Dermis microvascular lymphatic vessel endothelial cell (primary cell): ENCODE results near the gene PPP1CA. TPM values are rescaled to one million over a fixed set of nuclear protein-coding genes. Genes with fewer than 3 reads are reported as not detected.

Experiments used
- DNase-seq, 2 donors: peaks; one replicate each; pipeline versions ENCODE4 v3.0.0 to v3.0.0-alpha.2; 2010; ENCODE audit warnings: low read depth in 2 of 2
- total RNA-seq: library from RNA; depleted of rRNA; stranded (reverse); fragments of >200 nt; gene quantifications from 2 replicates; pipeline ENCODE4 v1.2.1, GENCODE V29; 2014

Gene PPP1CA
- total RNA-seq, 1 donor from 2014 or later: 234 TPM

DNA sequence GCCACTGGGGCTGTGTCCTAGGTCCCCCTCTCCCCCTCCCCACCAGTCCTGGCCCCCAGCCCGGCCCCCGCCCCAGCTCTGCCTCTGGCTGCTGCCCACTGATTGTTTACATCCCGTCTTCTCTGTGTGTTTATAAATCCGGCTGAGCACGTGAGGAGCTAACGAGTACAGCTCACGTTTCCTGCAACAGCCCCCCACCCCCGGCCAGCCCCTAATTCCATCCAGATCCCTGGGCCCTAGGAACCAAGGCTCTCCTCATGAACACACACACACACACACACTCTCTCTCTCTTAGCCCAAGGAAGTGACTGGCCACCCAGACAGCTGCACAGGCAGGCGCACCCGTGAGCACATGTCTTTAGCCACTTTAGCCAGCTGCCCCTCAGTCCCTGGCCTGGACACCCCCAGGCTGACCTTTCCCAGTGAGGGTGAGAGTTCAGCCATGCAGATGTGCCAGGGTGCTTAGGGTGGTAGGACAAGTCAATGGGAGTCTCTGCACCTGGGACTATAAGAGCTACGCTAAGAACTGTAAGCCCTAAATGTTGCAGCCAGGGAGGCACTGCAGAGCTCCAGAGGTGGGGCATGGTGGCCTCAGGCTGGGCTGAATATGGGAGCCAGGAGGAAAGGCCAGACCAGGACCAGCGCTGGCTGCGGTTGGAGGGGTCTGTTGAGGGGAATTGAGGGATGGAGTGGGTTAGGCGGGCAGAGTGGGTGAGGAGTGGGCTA, 31.1 kb downstream of the PPP1CA start:
- DNase-seq: peak in 1 of 2 donors; percentile 36

DNA sequence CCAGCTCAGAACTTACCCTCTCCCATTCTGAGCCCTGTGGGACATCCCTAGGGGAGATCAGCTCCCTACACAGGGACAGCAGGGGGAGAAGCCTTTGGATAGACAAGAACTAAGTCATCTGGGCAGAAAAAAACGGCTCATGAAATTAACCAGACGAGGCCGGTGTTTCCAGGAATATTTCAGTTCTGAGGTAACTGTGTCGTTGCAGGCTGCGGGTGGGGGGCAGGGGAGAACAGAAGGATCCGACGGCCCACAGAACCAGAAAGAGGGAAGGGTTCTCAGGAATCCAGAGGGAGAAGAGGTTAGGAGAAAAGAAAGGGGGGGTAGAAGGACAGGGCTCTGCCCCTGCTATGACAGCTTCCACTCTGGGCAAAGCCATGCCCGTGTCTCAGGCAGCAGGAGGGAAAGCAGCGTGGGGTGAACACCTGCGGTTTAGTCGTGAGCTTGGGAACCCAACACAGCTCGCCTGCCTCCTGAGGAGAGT, 31.8 kb downstream of the PPP1CA start:
- no peak for DNase-seq

DNA sequence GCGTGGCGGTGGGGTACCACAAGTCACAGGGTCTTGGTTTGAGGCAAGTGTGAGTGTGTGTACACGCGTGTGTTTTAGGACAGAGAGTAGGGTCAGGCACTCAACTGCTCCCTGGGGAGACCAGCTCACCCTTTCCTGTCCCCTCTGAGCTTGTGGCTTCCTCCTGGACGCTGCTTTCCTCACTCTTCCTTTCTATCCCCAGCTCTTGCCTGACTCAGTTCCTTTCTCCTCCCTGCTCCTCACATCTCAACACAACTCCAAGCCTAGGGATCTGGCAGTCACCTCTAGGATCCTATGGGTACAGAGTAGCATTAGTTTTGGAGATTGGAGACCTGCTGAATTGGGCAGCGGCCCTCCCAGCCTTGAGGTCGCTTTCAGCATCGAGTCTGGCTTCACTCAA, 32.4 kb downstream of the PPP1CA start:
- no peak for DNase-seq

DNA sequence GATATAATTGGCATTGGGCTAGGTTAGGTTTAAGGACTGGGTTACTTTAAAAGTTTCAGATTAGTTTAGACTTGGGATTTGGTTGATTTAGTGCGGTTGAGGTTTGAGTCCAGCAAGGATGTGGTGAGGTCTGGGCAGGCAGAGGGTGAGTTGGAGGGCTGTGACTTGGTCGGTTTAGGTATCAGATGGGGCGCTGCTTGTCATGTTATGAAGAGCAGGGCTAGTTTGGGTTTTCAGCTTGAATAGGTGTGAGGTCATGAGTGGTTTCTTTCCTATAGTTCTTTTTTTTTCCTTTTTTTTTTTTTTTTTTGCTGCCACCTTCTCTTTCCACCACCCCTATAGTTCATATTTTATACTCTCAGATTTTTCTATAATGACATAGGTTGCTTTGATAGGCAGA, 33.0 kb downstream of the PPP1CA start:
- DNase-seq: no peak

DNA sequence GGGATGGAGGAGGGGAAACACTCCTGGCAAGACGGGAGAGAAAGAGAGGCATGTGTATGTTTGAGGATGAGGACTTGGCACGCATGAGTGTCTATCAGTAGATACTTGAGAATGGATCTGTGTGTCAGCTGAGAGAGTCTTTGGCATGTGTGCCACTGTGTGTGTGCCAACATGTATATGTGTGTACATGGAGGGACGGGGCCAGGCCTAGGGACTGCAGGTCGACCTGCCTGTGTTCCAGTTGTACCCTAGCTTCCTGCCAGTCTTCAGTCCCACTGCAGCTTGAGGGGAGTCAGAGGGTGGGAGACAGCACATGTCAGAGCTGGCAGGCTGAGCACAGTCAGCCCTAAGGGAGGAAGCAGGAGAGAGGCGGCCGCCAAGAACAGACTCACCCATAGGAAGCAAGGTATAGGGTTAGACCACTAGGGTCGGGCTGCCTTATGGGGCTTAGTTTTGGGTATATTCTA, 33.9 kb downstream of the PPP1CA start:
- no peak for DNase-seq

DNA sequence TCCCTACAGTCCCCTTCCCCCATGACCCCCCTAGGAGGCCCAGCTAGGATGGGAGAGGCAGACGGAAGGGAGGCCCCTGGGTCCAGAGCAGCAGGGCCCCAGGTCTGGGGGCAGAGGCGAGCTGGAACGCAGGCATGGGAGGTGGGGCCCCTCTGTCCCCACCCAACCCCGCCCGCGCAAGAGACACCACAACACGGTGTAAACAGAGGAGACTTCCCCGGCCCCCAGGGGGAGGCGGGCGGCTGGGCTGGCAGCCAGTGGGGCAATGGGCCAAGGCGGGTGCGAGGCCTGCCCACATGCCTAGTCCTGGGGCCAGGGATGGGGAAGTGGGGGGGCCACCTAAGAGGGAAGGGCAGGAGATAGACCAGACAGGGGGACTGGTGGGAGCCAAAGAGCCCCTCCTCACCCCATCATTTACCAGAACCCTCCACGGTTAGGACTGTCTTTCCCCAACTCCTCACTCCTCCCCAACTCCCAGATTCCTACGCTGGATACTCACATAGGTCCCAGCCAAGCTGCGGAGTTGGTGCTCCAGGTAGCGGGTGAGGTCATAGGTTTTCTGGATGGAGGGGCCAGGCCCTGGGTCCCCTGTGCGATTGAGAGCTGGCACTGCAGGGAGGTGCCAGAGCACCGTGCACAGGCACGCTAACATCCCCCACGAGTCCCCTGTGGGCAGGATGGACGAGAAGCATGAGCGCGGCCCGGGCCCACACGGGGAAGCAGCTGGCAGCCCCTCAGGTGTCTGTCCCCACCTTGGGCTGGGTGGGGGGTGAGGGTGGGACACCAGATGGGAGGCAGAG, 34.5 kb downstream of the PPP1CA start:
- no peak for DNase-seq

DNA sequence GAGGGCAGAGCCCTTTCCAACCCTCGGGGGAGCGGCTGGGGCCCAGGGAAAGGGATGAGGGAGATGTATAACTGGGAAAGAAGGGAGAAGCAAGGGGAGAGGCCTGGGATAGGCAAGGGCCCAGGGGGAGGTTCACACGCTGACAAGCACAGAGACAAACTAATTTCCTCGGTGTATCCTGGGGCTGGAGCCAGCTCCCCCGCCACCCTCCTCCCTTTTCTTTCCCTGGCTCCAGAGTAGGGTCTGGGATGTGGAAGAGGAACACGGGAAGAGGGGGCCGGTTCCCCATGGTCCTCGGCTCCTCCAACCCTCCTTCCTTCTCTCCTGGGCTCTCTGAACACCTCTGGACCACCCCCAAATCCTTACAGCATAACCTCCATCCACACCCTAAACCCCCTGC, 35.1 kb downstream of the PPP1CA start:
- no peak for DNase-seq

DNA sequence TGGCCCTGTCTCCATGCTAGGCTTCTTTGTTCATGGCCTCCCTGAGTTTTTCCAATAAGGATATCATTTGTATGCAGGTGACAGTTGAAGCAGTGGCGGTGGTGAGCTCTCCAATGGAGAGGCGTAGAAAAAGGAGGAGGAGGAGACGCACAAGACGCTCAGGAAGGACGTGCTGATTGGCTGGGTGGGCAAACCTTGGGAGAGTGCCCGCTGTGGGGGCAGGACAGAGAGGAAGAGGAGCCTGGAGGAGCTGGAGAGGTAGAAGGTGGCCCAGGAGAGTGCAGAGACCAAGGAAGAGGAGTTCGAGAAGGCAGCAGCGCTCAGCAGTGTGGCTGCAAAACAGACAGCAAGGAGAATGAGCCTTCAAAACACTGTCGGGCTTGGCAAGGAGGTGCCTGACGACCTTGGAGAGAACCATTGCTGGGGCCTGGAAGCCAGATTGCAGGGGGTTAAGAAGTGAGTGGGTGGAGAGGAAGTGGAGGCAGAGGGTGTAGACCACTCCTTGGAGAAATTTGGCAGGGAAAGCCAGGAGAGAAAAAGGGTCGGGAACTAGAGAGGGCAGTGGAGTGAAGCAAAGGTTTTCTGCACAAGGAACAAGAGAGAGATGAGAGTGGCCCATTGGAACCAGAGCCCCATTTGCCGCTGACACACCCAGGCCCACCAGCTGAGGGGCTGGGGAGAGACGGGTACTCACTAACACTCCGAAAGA, 35.8 kb downstream of the PPP1CA start:
- DNase-seq: no peak

DNA sequence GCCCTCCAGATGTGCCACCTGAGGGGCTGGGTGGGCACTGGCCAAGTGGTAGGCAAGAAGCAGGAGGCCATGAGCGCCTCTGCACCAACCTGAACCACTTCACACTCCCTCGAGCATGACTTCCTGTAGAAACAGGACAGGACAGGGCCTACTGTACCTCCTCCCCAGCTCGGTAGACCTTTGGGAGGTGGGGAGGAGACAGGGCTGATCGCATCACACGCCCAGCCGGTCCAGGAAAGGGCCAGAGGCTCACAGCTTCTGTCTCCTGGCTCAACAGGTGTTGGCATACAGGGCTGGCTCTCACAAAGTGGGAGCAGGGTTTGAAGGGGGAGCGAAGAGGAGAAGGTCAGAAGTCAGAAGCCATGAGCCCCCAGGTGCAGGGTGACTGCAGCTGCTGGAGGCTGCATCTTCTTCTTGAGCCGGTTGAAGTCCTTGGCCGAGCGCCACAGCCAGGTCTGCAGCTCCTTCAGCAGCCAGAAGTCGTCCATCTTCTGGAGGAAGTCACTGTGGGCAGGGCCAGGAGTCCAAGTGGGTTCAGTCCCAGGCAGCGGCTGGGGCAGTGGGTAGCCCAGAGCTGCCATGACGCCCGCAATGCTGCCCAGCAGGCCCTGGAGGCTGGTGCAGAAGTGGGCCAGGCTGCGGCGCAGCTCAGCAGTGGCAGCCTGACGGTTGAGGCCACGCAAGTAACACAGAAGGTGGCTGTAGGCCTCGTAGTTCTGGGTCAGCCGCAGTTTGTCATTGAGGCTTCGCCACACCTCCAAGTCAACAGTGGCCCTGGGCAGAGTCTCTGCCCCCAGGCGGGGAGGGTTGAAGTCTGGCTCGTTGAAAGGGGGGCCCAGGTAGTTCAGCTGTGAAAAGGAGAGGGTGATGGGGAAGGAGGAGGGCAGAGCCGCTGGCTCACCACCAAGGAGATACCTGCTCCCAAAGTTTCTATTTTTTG, 36.6 kb downstream of the PPP1CA start:
- DNase-seq: no peak

DNA sequence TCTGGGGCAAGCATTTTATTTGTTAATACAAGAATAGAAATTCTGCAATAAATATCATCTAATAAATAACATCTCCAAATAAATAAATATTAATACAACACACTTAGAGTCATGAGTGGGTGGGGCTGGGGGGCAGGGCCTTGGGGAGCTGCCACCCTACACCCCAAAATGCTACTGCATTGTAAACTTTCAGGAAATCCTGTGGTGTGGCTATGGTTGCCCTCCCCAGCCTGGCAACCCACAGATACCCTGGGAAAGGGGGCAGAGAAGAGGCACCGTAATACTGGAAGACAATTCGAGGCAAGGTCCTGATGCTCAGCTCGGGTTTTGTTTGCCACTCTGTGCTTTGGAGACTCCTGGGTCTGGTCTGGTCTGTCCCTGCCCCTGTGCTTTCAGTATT, 37.5 kb downstream of the PPP1CA start:
- no peak for DNase-seq

DNA sequence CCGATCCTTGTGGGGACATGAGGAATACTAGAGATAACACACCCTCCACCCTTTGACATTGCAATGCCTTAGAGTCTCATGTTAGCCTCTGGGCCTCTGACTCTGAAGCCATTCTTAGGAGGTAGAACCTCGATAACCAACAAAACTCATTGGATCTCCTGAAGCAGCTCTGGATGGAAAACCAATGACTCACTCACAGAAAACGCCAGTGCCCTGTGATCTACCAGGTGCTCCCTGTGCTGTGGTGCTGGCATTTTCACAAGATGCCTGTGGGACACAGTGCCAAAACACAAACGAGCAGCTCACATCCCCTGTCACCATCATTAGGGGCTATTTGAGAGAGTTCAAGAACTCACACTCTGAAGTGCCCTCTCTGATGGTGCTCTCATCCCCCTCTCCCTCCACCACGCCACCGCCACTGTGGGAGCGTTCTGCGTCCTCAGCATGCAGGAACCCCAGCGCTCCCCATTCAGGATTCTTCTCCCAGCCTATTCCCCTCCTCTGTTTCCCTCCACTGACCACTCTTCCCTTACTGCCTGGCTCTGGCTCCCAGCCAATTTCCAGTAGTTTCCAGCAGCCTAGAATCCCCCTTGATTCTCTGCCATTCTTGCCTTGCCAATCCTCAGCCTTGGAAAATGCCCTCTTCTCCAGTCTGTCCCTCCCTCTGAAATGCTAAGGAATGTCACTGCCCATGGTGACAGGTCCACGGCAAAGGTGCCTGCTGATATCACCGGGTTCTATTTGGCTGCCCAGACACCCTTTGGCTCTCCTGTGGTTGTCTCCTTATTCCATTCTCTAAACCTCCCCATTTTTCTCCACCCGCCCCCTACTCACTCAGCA, 43.6 kb downstream of the PPP1CA start:
- DNase-seq: peak in 1 of 2 donors; percentile 34

DNA sequence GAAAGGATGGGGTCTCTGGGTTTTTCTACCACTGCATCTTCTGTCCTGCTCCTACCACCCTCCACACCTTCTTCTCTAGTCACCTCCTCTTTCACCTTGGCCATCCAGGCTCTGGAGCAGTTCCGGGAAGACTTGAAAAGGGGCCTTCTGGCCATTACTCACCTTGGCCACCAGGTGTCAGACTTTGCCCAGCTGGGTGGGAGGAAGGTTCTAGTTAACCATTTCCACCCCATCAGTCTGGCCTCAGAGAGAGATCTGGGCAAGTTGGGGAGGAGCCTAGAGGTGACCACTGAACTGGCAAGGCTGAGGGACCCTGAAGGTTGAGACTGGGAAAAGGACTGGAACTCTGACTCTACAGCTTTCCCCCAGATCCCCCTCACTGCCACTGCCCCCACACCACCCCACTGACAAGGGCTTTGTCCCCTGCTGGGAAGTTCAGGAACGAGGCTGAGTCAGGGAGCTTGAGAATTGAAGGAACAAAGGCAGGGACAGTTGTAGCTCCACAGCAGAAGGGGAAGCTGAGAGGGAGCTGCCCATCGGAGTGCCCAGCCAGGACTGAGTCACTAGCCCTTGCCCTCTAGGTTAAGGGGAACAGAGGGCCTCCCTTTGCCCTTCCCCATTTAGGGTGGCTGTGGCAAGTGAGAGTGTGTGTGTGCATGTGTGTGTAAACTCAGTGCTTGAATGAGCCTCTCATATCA, 44.6 kb downstream of the PPP1CA start:
- DNase-seq: peak in 1 of 2 donors; percentile 76

DNA sequence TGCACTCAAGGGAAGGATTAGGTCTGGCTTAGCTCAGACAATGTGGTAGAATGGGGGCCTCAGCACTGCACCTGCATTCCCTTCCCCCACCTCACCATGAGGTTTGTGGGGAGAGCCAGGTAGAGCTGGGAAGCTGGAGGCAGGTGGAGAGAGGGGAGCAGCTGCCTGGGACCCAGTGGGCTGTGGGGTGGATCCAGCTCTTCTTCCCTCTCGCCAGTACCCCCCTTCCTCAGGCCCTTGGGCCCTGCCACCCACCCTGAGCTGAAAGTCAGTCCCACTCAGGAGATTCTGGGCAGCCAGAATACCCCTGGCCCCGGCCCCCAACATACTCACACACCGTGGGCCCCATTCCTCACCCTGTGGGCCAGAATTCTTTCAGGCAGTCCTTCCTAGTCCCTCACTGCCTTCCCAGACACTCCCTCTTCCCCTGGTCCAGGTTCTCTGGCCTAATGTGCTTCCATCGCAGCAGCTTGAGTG, 45.2 kb downstream of the PPP1CA start:
- no peak for DNase-seq

DNA sequence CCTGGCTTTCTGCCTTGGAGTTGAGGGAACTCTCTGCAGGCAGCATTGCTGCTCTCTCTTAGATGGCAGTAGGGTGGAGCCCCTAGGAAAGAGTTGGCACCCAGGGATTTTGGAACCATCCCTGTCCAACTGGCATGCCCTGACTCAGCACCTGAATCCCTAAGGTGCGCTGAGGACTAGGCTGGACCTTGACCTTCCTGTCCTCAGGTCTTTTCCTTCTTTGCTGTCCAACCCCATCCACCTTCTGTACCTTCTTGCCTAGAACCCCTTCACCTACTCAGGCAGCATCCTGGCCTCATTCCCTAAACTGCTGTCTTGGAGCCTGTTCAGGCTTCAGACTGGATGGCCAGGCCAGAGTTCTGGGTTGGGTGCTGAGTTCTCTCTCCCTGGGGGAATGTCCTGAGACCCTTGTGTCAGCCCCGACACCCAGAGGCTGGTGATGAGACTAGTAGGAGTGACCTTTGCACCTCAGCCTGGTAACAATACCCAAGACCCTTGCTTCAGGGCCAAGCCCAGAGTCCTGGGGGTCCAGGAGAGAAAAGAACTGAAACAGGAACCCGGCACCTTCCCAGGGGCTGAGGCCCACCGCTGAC, 45.8 kb downstream of the PPP1CA start:
- no peak for DNase-seq

DNA sequence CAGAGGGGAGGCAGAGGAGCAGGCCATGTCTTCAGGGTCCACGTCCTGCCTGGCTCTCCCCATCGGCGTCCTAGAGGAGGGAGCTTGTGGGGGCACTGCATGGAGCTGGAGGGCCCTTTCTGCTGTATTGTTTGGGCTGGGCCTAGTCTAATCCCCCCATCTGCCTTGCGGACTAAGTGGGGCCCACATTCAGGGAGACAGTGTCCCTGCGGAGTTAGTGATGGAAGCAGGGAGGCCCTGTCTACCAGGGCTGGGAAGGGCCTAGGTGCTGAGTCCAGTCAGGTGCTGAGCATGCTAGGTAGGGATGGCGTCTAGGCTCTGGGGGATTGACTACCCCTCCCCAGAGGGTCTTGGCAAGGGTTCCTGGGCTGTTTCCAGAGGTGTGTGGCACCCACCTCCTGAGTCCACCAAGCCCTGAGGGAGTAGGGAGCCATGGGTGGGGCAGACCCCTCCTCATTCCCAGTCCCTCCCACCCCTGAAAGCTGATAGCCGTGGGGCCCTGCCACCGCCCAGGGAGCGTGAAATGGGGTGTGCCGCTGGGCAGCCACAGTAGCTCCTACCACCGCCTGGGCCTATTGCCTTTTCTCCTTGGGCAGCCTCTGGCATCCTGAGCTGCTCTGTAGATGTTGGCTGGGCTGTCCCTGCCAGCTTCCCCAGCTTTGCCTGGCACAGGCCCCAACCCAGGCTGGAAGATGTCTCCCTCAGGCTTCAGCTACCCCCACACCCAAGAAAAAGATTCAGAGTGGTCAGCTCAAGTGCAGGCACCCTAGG, 46.5 kb downstream of the PPP1CA start:
- no peak for DNase-seq

DNA sequence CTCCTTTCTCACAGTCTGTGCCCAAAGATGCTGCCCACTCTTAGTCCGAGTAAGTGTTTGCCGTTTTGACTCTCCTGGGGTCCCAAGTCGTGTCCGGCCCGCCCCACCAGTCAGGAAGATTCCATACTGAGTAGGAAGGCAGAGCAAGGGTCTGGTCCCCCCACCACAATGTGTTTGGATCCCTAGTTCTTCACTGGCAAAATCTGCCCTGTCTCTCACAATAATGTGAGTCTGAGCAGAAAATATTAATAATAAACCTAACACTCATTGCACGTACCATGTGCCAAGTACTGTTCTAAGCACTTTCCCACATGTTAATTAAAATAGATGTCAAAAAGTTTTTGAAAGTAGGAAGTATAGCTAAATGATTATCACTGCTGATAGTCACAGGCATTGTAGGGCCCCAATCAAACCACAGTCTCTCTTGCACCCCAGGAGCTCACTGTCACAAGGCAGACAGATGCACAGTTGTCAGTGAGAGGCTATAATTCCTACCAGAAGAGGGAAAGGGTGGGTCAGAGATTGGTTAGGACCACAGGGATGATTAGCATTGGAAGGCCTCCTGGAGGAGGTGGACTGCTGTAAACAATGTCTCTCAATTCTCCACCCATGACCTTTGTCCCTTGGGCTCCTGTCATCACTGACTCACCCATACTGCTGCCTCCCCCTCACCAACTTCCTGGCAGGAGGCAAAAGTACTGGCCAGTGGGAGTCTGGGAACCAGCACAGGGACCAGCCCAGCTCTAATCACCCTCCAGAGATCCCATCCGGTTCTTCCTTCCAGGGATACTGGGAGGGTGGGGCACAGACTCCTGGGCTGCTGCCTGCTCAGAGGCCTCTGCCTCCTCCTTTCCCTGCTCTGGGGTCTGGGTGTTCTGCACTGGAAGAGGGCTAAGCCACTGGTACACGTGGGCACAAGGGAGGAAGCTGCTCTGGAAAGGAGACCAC, 47.3 kb downstream of the PPP1CA start:
- peak; percentile 73 to 97 for DNase-seq
